GM23248 (cell line): Measurements from ENCODE around the gene TCEAL4. TPM values are rescaled to one million over a fixed set of nuclear protein-coding genes. Genes with fewer than 3 reads are reported as not detected.

ENCODE experiments used
- DNase-seq: peaks from one replicate; pipeline ENCODE4 v3.0.0-alpha.2; 2015
- H2AFZ ChIP-seq: fragments of 200-600 bp; sonication (generic); 2 replicates; pipeline ENCODE4 v1.6.1; 2016; ENCODE audit warnings: antibody characterized with exemption
- H3F3A ChIP-seq: fragments of 200-600 bp; sonication (generic); 2 replicates; pipeline ENCODE4 v1.6.1; 2016; ENCODE audit warnings: mild to moderate bottlenecking, antibody characterized with exemption, mixed run types; ENCODE audit not compliant: insufficient read depth
- H3K27ac ChIP-seq: fragments of 200-600 bp; sonication (generic); 2 replicates; pipeline ENCODE4 v1.5.1; 2016; ENCODE audit warnings: mild to moderate bottlenecking
- H3K27me3 ChIP-seq: fragments of 200-600 bp; sonication (generic); replicated peaks from 2 replicates; pipeline ENCODE4 v1.6.1; 2016; ENCODE audit warnings: mild to moderate bottlenecking; ENCODE audit not compliant: insufficient read depth
- H3K36me3 ChIP-seq: fragments of 200-600 bp; sonication (generic); 2 replicates; pipeline ENCODE4 v1.6.1; 2016; ENCODE audit warnings: low read depth, mild to moderate bottlenecking
- H3K4me1 ChIP-seq: fragments of 200-600 bp; sonication (generic); 2 replicates; pipeline ENCODE4 v1.6.1; 2016; ENCODE audit warnings: mild to moderate bottlenecking; ENCODE audit not compliant: insufficient read depth
- H3K4me2 ChIP-seq: fragments of 200-600 bp; sonication (generic); one replicate; pipeline ENCODE4 v1.6.1; 2016; ENCODE audit warnings: mild to moderate bottlenecking; ENCODE audit not compliant: unreplicated experiment
- H3K4me3 ChIP-seq: fragments of 200-600 bp; sonication (generic); 2 replicates; pipeline ENCODE4 v1.5.1; 2016; ENCODE audit warnings: mild to moderate bottlenecking
- H3K79me2 ChIP-seq: fragments of 200-600 bp; sonication (generic); 2 replicates; pipeline ENCODE4 v1.6.1; 2016; ENCODE audit warnings: mild to moderate bottlenecking; ENCODE audit not compliant: insufficient read depth
- H3K9ac ChIP-seq: fragments of 200-600 bp; sonication (generic); 2 replicates; pipeline ENCODE4 v1.6.1; 2016; ENCODE audit warnings: mild to moderate bottlenecking
- H3K9me2 ChIP-seq: fragments of 200-600 bp; sonication (generic); 2 replicates; pipeline ENCODE4 v1.6.1; 2016; ENCODE audit warnings: mixed run types, mild to moderate bottlenecking, moderate library complexity; ENCODE audit not compliant: insufficient read depth
- H3K9me3 ChIP-seq: fragments of 200-600 bp; sonication (generic); one replicate; pipeline ENCODE4 v1.6.1; 2017; ENCODE audit warnings: low read depth
- H4K20me1 ChIP-seq: fragments of 200-600 bp; sonication (generic); 2 replicates; pipeline ENCODE4 v1.6.0; 2016; ENCODE audit not compliant: insufficient read depth
- EZH2 ChIP-seq: fragments of 200-600 bp; sonication (generic); IDR thresholded peaks from 2 replicates; pipeline ENCODE4 v1.6.1; 2018; ENCODE audit warnings: antibody characterized with exemption, mild to moderate bottlenecking; ENCODE audit not compliant: insufficient read depth, poor library complexity, severe bottlenecking
- EZH2phosphoT487 ChIP-seq: fragments of 200-600 bp; sonication (generic); IDR thresholded peaks from 2 replicates; pipeline ENCODE4 v1.6.1; 2018; ENCODE audit warnings: antibody characterized with exemption, moderate library complexity, mild to moderate bottlenecking, low read depth; ENCODE audit not compliant: insufficient read depth
- WGBS, 2 experiments: methylation state at CpG; one replicate each; pipeline ENCODE4 v1.1.6; 2015 to 2017; ENCODE audit warnings: low lambda C conversion rate in 2 of 2, low coverage in 1 of 2; ENCODE audit errors: missing lambda C conversion rate in 2 of 2; 5-methylcytosine and 5-hydroxymethylcytosine counted together
- in situ Hi-C: fragments of 300-500 bp; cut with MboI; formaldehyde crosslinking; loops from 2 replicates; pipeline ENCODE4 v1.15.0; 2020
- polyA plus RNA-seq: library from polyadenylated mRNA; unstranded; fragments of >200 nt; fragmentation: Nextera tagmentation; extraction: Ambion mirVana; gene quantifications from 2 replicates; pipeline ENCODE4 v1.2.1, GENCODE V29; 2016
- total RNA-seq: library from RNA; depleted of rRNA; stranded (reverse); fragments of >200 nt; shearing (Covaris generic); gene quantifications from 2 replicates; pipeline ENCODE4 v1.2.3, GENCODE V29; 2014; rRNA removed

Gene TCEAL4
- total RNA-seq (41.1 and 44.5 TPM in 2 replicates), polyA plus RNA-seq (108 and 112 TPM in 2 replicates)

GRCh38 chrX:103585411-103586313, at the start of gene TCEAL4:
Gene TCEAL4 (plus strand): TSS chrX:103585515. CDS start chrX:103586676, 1,161 bp downstream.
- H3K79me2 ChIP-seq, result peaks cover 19% of the 10 kb centered on the region
- H4K20me1 ChIP-seq, result no peaks in the 10 kb centered on the region
- H3K4me2 ChIP-seq, result peak within 1 kb of the TSS; percentile 83
- no peak for TF ChIP-seq EZH2phosphoT487
- TF ChIP-seq EZH2, result no peak
- no peaks in the 10 kb centered on the region for H3K9me2 ChIP-seq
- peak within 1 kb of the TSS; percentile 80 for H3K4me3 ChIP-seq
- in situ Hi-C loops, result no loop called here
- H3K27ac ChIP-seq, result peak within 1 kb of the TSS; percentile 54
- H3K27me3 ChIP-seq, result no peaks in the 10 kb centered on the region
- H3K36me3 ChIP-seq, result no peaks in the 10 kb centered on the region
- peak within 1 kb of the TSS; percentile 86 for H2AFZ ChIP-seq
- 1 to 2% methylated on average over 24 to 52 of the region's 56 CpGs for WGBS, 2 experiments
- H3K9me3 ChIP-seq, result no peaks in the 10 kb centered on the region
- no peaks in the 10 kb centered on the region for H3F3A ChIP-seq
- peak within 1 kb of the TSS; percentile 88 for H3K9ac ChIP-seq
- H3K4me1 ChIP-seq, result 0 out of 2 replicates have a peak, but pooled peaks cover 2% of the 10 kb centered on the region
- peak; percentile 64 for DNase-seq

- Histone ChIP-seq H3K36me3 (no peaks in the 10 kb centered on the region), H3K4me2 (no peak overlapping the region), H4K20me1 (no peaks in the 10 kb centered on the region), H3K27me3 (no peaks in the 10 kb centered on the region), H3K9me3 (no peaks in the 10 kb centered on the region), H3K9ac (no peak overlapping the region), H3K79me2 (no peaks in the 10 kb centered on the region), H2AFZ (no peak overlapping the region), H3K9me2 (no peaks in the 10 kb centered on the region), H3F3A (peaks cover 6% of the 10 kb centered on the region; the same call in 1 of the 2 replicates), H3K4me1 (peaks cover 29% of the 10 kb centered on the region), H3K27ac (no peak overlapping the region), H3K4me3 (no peak overlapping the region)
- DNase-seq, result no peak
- no peak for TF ChIP-seq EZH2
- TF ChIP-seq EZH2phosphoT487, result no peak
- in situ Hi-C loops, result loop anchor here (10.0 kb wide), 1 partner anchor 149 kb away; the partner anchor contains the start of gene MORF4L2
These were observed 49.2 kb upstream of the TCEAL4 start for GRCh38 chrX:103536071-103536470.

GRCh38 chrX:103536732-103537131, 48.6 kb upstream of the TCEAL4 start:
- DNase-seq, result no peak
- TF ChIP-seq EZH2 (no peak), EZH2phosphoT487 (no peak)
- no peaks in the 10 kb centered on the region for H3K9me3 ChIP-seq
- no peak overlapping the region for H3K4me3 ChIP-seq
- no peak overlapping the region for H2AFZ ChIP-seq
- in situ Hi-C loops, result loop anchor here (10.0 kb wide), 1 partner anchor 148 kb away; the partner anchor contains the start of gene MORF4L2
- H3F3A ChIP-seq, result no peaks in the 10 kb centered on the region; the same call in 1 of the 2 replicates
- no peaks in the 10 kb centered on the region for H3K79me2 ChIP-seq
- no peak overlapping the region for H3K27ac ChIP-seq
- no peaks in the 10 kb centered on the region for H3K9me2 ChIP-seq
- no peaks in the 10 kb centered on the region for H3K27me3 ChIP-seq
- no peak overlapping the region for H3K9ac ChIP-seq
- no peak overlapping the region for H3K4me2 ChIP-seq
- no peaks in the 10 kb centered on the region for H3K36me3 ChIP-seq
- no peaks in the 10 kb centered on the region for H4K20me1 ChIP-seq
- H3K4me1 ChIP-seq, result peaks cover 23% of the 10 kb centered on the region

- no peak for DNase-seq
- WGBS, 2 experiments, result 61 to 100% methylated on average over 2 to 3 of the region's 3 CpGs
- H3K4me3 ChIP-seq, result no peak overlapping the region
- no peaks in the 10 kb centered on the region for H4K20me1 ChIP-seq
- no peaks in the 10 kb centered on the region for H3K9me2 ChIP-seq
- no peaks in the 10 kb centered on the region for H3K36me3 ChIP-seq
- in situ Hi-C loops, result loop anchor here (10.0 kb wide), 1 partner anchor 147 kb away; the partner anchor contains the start of gene MORF4L2
- H3K27ac ChIP-seq, result no peak overlapping the region
- no peaks in the 10 kb centered on the region for H3K79me2 ChIP-seq
- no peaks in the 10 kb centered on the region; the same call in 1 of the 2 replicates for H3F3A ChIP-seq
- H3K27me3 ChIP-seq, result no peaks in the 10 kb centered on the region
- no peak overlapping the region for H3K9ac ChIP-seq
- no peak overlapping the region for H3K4me2 ChIP-seq
- H2AFZ ChIP-seq, result no peak overlapping the region
- peaks cover 22% of the 10 kb centered on the region for H3K4me1 ChIP-seq
- no peak for TF ChIP-seq EZH2phosphoT487
- TF ChIP-seq EZH2, result no peak
- no peaks in the 10 kb centered on the region for H3K9me3 ChIP-seq
These were observed 47.4 kb upstream of the TCEAL4 start for GRCh38 chrX:103537871-103538387.
